NCI-H345 (cell line): ENCODE data around the gene CPNE6.

Experiments
- DNase-seq: peaks from one replicate; lab custom pipeline; 2025; lab: John Stamatoyannopoulos, UW

CPNE6 gene

DNA sequence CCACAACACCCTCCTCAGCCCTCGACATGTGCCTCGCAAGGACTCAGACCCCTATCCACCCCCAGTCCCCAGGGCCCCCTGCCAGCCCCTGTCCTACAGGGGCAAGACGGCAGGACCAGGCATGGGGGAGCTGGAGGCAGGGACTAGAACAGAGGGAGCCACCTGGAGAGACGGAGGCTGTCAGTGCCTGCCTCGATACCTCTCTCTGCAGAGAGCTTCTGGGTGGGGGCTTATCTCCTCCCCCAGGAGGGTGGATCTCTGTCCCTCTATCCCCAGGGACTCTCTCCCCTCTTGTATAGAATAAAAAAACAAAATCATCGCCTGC lies 2.0 kb upstream of the CPNE6 start:
- no peak for DNase-seq

DNA sequence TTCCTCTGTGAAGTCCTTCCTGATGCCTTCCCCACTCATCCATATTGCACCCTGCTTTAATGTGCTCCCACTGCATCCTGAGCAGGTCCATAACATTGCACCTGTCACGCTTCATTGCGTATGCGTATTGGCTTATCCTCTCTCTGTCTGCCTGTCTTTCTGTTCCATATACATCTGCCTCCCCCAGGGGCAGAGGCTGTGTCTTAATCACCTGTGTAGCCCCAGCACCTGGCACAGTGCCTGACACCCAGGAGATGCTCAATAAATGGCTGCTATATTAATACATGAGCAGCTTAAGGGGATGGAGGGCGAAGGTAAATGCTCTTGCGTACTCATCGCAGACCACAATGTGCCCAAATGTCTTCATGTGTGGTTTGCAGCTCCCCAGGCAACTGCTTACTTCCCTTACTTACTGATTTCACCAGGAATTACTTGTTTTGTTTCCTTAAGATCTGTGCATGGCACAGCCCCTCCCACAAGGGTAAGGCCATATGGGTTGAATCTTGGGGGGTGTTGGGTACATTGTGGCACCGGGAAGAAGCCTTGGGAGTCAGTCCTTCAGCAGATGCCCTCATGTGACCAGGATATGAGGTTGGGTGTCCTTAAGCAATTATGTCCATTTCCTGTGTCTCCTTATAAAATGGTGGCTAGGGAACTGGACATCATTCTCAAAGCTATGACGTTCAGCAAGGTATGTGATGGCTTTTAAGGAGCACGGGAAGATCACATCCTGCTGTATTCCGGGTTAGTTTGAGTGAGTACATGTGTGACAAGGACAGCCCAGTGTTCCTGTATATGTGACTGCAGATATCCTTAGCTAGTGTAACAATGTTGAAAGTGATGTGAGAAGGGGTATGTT lies 848 bp upstream of the CPNE6 start:
- peak; percentile 73 for DNase-seq

DNA sequence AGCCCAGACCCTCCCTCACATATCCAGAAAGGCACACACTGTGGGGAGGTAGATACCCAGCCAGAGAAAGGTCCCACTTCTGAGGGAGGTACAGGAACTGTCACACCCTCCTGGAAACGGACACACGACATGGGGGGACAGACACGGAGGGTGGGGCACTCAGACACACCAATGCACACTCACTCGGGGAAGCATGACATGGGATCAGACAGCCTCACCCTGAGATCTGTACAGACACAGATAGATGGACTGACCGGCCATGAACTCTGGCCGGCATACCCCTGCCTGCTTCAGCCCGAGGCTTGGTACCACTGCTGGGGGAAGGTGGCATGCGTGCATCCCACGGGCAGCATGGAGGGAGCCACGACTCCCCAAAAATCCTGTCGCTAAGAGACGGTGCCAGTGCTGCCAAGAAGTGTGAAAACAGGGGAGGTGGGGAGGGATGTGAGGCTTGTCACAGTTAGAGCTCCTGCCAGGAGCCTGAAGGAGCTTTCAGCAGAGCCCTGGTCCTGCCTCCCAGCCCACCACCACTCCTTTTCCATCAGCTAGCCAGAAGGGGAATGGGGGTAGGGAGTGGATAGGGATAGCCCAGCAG lies 571 bp downstream of the CPNE6 start:
- no peak for DNase-seq

DNA sequence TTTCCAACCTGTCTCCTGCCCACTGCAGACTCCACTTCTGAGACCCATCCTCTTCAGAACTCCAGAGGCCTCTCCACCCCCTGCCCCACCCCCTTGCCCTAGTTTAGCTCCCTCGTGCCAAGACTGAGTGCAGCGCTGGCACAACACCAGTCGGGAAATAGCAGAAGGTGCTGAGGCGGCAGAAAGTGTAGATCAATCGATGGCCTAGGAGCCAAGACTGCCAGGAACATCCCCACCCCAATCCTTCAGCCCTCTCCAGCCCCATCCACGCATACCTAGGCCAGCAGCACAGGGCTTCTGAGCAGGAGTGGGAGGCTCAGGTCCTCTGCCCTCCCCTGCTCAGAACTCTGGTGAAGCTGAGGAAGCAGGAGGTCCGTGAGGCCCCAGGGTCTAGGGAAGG lies 1.1 kb downstream of the CPNE6 start:
- DNase-seq: no peak

GRCh38 chr14:24072881-24073877 lies 1.8 kb downstream of the CPNE6 start:
- no peak for DNase-seq

- no peak for DNase-seq
Measured at GRCh38 chr14:24074625-24075484, 3.5 kb downstream of the CPNE6 start.

DNA sequence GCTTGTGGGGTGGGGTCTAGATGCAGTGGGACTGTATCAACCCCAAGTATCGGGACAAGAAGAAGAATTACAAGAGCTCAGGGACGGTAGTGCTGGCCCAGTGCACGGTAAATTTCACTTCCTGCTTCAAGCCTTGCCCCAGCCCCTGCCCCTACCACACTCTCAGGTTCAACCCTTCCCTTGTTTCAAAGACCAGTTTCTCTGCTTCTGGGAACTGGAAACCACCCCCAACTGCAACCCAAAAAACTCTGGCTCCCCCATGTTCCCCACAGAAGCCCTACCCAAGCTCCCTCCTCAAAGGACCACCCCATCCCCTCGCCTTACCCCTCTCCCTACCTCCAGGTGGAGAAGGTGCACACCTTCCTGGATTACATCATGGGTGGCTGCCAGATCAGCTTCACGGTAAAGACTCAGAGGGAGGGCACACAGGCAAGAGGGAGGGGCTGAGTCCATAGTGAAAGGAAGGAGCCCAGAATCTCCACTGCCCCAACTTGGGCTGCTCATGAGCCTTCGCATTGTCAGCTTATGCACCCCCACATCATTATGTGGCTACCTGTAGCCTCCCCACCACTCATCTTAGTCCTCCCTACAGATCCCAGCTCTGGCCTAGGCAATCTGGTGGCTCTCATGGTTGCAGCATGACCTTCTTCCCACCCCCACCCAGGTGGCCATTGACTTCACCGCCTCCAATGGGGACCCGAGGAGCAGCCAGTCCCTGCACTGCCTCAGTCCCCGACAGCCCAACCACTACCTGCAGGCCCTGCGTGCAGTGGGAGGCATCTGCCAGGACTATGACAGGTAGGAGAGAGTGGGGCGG lies 4.3 kb downstream of the CPNE6 start:
- no peak for DNase-seq

DNA sequence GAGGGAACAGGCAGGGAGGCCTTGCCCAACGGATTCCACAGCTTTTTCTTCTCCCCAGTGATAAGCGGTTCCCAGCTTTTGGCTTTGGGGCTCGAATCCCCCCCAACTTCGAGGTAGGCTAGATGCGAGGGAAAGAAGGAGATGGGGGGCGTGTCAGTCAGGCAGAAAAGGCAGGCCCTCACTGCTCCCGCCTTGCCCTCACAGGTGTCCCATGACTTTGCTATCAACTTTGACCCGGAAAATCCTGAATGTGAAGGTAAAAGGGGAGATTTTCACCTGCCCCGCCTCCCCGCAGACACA lies 4.9 kb downstream of the CPNE6 start:
- no peak for DNase-seq

DNA sequence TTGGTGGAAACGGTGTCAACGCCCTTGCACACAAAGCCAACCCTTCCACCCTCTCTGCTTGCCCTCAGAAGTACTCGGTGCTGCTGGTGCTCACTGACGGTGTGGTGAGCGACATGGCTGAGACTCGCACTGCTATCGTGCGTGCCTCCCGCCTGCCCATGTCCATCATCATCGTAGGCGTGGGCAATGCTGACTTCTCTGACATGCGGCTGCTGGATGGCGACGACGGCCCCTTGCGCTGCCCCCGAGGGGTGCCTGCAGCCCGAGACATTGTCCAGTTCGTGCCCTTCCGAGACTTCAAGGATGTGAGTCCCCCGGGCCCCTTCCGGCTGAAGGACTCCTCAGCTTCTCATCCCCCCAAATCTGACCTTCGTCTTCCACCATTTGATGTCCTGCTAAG lies 5.7 kb downstream of the CPNE6 start:
- no peak for DNase-seq

DNA sequence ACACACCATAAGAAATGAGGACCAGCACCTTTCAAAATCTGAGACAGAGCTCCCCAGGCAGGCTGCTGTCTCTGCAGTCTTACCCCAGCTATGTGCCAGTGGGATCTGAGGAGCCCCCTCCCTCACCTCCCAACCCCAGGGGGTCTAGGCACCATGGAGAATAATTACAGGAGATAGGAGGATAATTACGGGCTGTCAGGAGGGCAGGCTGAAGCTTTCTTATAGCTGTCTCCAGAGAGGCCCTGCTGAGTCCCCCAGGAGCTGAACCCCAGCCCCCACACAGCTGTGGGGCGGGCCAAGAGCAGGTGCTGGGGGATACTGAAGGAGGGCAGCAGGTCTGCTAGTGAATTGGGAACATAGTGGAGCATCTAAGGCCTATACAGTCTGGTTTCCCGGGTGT lies 6.8 kb downstream of the CPNE6 start:
- DNase-seq: peak; percentile 28

- no peak for DNase-seq
Measured at GRCh38 chr14:24079491-24080141, 8.3 kb downstream of the CPNE6 start.

DNA sequence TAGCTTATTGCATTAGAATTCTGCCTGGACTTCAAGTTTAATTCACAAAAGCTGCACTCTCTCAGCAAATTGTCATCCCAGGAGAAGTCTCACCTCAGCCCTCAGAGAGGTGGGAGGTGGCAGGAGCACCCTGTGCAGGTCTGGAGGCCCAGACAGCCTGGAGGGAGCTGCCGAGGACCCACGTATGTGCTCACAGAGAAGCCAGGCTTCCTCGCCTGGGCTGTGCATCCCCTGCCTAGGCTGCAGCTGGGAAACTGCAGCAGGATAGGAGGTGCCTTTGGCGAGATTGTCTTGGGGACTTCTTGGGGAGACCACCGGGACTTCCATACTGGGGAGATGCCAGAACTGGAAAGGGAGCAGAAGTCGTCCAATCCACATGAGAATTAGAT lies 8.8 kb downstream of the CPNE6 start:
- DNase-seq: no peak

GRCh38 chr14:24080888-24081738 lies 9.8 kb downstream of the CPNE6 start:
- peak; percentile 69 for DNase-seq

GRCh38 chr14:24081739-24082211 lies 10.4 kb downstream of the CPNE6 start:
- no peak for DNase-seq

DNA sequence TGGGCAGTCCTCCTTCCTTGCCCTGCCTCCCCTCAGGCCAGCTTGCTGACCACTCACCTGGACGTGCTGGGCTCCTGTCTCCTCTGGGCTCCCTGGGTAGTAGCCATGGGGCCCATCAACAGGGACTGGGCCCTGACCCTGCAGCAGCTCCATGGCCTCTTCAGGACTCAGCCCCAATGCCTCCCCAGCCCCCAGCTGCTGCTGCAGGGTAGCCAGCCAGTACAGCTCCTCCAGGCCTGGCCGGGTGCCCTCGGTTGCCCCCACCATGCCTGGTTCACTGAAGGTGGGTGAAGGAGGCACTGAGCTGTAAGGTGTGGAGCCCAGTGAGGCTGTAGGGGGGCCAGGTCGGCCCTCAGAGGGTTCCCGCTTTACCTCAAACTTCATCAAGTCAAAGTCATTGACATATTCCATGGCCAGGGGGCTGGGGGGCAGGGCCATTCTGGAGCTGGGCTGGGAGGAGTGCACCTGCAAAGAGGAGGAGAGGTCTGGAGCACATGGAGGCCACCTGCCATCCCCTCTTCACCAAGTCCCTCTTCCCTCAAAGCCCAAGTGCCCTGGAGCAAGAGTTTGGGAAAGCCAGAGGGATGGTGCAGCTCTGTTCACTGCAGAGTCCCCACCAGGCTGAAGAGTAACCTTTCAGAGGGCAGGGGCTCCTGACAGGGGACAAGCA lies 11.2 kb downstream of the CPNE6 start:
- no peak for DNase-seq

- no peak for DNase-seq
Measured at GRCh38 chr14:24083462-24083861, 12.1 kb downstream of the CPNE6 start.

DNA sequence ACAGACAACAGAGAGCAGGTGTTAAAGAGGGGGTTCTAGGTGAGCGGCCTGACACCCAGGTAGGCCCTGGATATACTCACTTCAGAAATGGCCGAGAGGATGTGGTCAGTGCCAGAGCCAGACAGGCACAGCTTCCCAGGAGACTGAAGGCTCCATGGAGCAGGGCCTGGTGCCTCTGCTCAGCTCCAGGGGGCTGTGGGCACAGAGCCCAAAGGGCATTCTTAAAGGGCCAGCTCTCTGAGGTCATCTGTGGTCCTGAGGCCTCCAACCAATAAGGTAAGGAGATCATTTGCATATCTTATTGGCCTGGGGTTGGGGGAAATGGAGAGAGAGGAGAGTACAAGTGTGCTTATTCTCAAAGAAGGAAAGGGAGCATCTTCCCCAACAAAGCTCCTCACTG lies 13.1 kb downstream of the CPNE6 start:
- DNase-seq: no peak

DNA sequence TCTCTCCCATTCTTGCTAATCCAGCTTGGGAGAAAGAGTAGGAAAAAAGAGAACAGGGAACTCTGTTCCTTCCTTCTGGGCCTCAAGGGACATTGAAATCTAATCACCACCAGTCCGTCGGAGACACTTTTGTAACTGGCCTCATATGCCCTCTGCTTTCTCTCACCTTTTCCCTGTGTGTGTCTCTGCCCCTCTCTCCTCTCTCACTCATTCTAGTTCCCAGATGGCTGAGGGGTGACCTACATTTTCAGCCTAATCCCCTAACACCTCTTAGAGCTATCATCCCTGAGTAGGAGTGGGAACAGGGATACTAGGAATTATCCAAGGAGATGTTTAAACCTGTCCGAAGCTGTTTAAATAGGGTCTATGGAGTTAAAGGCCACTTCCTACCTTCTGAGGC lies 13.9 kb downstream of the CPNE6 start:
- no peak for DNase-seq
